KOPT-K1 (cell line): Measurements from ENCODE around the gene TIMM50.

Experiments
- H3K27ac ChIP-seq: fragments of 200-600 bp; sonication (generic); 2 replicates; pipeline ENCODE4 v1.5.1; 2016; ENCODE audit warnings: antibody characterized with exemption, mild to moderate bottlenecking, low read depth, low read length; ENCODE audit not compliant: poor library complexity, severe bottlenecking
- H3K36me3 ChIP-seq: fragments of 200-600 bp; sonication (generic); 2 replicates; pipeline ENCODE4 v1.5.1; 2017; ENCODE audit warnings: antibody characterized with exemption, mild to moderate bottlenecking, low read length, moderate library complexity; ENCODE audit not compliant: insufficient read depth
- H3K9me3 ChIP-seq: fragments of 200-600 bp; sonication (generic); 2 replicates; pipeline ENCODE4 v1.5.1; 2017; ENCODE audit warnings: antibody characterized with exemption, low read length, mild to moderate bottlenecking; ENCODE audit not compliant: insufficient read depth, poor library complexity, severe bottlenecking

Gene TIMM50

DNA sequence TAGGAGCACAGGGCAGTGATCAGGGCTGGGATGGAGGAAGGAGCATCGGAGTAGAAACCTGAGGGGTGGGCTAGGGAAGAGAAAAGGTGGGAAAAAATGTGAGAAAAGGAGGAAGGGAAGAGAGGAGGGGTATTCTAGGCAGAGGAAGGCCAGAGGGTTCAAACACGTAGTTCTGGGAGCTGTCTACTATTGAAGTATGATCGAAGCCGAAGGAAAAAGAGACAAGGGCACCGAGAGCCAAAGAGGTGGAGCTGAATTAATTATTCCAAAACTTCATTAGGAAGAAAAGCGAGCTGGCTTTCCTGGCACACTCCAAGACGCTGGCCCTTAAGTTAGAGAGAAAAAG lies 25.9 kb downstream of the TIMM50 start:
- Histone ChIP-seq H3K27ac (no peak overlapping the region), H3K36me3 (no peaks in the 10 kb centered on the region)

DNA sequence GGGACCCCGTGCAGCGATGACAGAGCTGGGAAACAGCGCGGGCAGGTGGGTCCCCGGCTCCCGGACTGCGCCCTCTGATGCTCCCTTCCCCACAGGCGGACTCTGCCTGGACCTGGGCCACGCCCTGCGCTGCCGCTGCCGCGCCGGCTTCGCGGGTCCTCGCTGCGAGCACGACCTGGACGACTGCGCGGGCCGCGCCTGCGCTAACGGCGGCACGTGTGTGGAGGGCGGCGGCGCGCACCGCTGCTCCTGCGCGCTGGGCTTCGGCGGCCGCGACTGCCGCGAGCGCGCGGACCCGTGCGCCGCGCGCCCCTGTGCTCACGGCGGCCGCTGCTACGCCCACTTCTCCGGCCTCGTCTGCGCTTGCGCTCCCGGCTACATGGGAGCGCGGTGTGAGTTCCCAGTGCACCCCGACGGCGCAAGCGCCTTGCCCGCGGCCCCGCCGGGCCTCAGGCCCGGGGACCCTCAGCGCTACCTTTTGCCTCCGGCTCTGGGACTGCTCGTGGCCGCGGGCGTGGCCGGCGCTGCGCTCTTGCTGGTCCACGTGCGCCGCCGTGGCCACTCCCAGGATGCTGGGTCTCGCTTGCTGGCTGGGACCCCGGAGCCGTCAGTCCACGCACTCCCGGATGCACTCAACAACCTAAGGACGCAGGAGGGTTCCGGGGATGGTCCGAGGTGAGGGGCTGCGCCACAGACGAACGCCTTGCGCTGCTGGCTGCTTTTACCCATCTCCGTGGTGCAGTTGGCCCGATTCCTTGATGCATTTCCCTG lies 26.5 kb downstream of the TIMM50 start:
- Histone ChIP-seq H3K9me3 (no peaks in the 10 kb centered on the region), H3K36me3 (no peaks in the 10 kb centered on the region), H3K27ac (peak overlapping the region; percentile 23)

More for the DNA sequence above, 25.9 kb downstream of the TIMM50 start:
- H3K9me3 ChIP-seq = no peaks in the 10 kb centered on the region

DNA sequence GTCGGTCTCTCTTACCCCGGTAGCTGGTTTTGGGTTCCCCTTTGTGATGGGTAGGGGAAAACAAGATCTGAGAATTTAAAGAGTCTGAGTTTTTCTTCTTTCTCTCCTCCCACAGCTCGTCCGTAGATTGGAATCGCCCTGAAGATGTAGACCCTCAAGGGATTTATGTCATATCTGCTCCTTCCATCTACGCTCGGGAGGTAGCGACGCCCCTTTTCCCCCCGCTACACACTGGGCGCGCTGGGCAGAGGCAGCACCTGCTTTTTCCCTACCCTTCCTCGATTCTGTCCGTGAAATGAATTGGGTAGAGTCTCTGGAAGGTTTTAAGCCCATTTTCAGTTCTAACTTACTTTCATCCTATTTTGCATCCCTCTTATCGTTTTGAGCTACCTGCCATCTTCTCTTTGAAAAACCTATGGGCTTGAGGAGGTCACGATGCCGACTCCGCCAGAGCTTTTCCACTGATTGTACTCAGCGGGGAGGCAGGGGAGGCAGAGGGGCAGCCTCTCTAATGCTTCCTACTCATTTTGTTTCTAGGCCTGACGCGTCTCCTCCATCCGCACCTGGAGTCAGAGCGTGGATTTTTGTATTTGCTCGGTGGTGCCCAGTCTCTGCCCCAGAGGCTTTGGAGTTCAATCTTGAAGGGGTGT lies 27.2 kb downstream of the TIMM50 start:
- Histone ChIP-seq H3K9me3 (no peaks in the 10 kb centered on the region), H3K27ac (no peak overlapping the region), H3K36me3 (no peaks in the 10 kb centered on the region)

DNA sequence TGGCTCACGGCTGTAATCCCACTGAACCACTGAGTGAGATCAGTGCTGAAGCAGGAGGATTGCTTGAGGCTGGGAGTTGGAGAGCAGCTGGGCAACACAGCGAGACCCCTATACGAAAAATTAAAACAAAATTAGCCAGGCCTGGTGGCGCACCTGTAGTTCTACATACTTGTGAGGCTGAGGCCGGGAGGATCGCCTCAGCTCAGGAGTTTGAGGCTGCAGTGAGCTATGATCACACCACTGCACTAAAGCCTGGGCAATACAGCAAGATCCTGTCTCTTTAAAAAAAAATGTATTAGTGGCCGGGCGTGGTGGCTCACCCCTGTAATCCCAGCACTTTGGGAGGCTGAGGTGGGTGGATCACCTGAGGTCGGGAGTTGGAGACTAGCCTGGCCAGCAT lies 28.0 kb downstream of the TIMM50 start:
- H3K9me3 ChIP-seq = no peaks in the 10 kb centered on the region
- H3K27ac ChIP-seq = no peak overlapping the region
- no peaks in the 10 kb centered on the region for H3K36me3 ChIP-seq

DNA sequence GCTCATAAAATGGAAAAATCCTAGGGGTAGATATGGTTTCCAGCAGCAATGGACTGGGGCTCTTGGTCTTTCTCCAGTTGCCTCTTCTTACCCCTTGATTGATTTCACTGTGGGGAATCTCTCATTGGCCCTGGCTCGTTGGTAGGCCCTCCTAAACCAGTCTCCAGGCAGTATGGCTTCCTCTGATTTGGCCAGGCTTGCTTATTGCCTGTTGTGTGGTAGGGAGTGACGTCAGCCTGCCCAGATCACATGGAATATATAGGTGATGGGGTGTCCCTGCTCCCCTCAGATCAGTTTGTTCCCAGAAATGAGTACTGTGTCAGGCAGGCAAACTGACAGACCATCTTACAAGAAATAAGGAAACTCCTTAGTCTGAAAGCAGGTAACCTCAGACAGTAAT lies 28.6 kb downstream of the TIMM50 start:
- no peak overlapping the region for H3K27ac ChIP-seq
- no peaks in the 10 kb centered on the region for H3K36me3 ChIP-seq
- H3K9me3 ChIP-seq = no peaks in the 10 kb centered on the region

DNA sequence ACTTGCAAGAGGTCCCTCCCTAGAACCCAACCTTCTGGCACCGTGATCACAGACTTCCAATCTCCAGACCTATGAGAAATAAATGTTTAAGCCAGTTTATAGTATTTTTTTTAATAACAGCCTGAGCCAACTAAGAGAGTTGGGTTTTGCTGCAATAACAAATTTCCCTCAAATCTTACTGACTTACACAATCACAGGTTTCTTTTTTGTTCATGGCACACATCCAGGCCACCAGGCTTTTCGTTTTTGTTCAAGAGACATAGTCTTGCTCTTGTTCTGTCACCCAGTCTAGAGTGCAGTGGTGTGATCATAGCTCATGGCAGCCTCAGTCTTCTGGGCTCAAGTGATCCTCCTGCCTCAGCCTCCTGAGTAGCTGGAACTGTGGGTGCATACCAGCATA lies 32.4 kb downstream of the TIMM50 start:
- Histone ChIP-seq H3K9me3 (no peaks in the 10 kb centered on the region), H3K27ac (no peak overlapping the region), H3K36me3 (no peaks in the 10 kb centered on the region)

DNA sequence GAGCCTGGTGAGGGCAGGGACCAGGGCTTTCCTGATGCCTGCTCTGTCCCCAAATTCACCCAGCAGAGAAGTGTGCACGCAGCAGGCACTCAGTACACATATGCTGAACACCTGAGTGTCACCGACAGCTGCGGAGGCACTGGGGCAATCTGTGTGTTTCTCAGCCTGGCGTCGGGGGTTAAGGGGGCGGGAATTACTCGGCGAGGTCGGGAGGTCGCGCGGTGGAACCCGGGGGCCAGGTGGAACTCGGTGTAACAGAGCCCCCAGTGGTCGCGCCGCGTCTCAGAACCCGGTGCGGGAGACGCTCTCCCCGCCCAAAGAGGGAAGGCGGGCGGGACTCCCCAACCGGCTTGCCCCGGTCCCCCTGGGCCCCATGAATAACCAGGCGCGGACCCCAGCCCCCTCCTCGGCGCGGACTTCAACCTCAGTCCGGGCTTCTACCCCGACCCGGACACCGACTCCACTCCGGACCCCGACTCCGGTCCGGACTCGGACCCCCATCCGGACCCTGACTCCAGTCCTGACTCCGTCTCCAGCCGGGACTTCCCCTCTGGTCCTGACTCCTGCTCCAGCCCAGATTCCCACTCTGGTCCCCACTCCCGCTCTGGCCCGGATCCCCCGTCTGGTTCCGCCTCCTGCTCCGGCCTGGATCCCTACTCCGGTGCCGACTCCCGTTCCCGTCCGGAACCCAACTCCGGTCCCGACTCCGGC lies 34.4 kb downstream of the TIMM50 start, which contains the start of gene SELENOV:
SELENOV (plus strand) TSS at position 300 of the 711 bp plus-strand sequence; CDS start at position 374, 74 bp downstream.
- Histone ChIP-seq H3K9me3 (no peaks in the 10 kb centered on the region), H3K27ac (no peak within 1 kb of the TSS), H3K36me3 (no peaks in the 10 kb centered on the region)

DNA sequence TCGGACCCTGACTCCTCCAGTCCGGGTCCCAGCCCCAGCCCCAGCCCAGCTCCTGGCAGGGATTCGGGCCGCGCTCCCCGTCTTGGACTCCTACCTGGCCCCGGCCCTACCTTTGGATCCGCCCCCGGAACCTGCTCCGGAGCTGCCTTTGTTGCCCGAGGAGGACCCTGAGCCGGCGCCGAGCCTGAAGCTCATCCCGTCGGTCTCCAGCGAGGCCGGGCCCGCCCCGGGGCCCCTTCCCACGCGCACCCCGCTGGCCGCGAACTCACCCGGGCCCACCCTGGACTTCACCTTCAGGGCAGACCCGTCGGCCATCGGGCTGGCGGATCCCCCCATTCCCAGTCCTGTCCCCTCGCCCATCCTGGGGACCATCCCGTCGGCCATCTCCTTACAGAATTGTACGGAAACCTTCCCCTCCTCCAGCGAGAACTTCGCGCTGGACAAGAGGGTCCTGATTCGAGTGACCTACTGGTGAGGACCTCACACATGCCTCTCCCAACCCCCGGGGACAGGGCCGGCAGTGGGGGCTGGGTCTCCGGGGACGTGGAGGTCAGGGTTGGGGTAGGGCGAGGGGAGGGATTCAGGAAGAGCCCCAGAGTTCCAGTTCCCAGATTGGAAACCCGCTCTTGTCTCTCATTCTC lies 35.0 kb downstream of the TIMM50 start:
- Histone ChIP-seq H3K27ac (no peak overlapping the region), H3K36me3 (no peaks in the 10 kb centered on the region), H3K9me3 (no peaks in the 10 kb centered on the region)

DNA sequence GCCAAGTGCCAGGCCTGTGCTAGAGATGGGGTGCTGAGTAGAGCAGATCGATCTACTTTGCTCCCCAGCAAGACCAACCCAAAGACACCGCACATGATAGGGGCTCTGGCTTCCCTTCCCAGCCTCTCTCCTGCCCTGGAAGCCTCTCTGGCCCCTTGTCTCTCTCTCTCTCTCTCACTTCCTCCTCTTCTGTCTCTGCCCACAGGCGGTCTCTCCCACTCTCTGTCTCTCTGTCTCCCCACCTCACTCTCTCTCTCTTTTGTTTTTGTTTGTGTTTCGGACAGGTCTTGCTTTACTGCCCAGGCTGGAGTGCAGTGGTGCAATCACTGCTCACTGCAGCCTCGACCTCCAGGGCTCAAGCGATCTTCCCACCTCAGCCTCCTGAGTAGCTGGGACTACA lies 35.6 kb downstream of the TIMM50 start:
- Histone ChIP-seq H3K36me3 (no peaks in the 10 kb centered on the region), H3K9me3 (no peaks in the 10 kb centered on the region), H3K27ac (no peak overlapping the region)

DNA sequence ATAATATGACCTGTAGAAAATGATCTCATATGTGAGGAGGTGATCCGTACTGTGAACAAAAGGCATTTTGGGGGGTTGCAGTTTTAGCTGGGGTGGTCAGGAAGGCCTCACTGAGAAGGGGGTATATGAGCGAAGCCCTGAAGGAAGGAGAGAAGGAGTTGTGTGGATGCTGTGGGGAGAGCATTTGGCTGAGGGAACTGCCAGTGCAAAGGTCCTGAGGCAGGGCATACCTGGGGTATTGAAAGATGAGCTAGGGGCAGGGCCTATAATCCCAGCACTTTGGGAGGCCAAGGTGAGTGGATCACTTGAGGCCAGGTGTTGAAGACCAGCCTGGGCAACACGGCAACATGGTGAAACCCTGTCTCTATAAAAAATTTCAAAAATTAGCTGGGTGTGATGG lies 36.8 kb downstream of the TIMM50 start:
- H3K9me3 ChIP-seq = no peaks in the 10 kb centered on the region
- H3K27ac ChIP-seq = no peak overlapping the region
- no peaks in the 10 kb centered on the region for H3K36me3 ChIP-seq

DNA sequence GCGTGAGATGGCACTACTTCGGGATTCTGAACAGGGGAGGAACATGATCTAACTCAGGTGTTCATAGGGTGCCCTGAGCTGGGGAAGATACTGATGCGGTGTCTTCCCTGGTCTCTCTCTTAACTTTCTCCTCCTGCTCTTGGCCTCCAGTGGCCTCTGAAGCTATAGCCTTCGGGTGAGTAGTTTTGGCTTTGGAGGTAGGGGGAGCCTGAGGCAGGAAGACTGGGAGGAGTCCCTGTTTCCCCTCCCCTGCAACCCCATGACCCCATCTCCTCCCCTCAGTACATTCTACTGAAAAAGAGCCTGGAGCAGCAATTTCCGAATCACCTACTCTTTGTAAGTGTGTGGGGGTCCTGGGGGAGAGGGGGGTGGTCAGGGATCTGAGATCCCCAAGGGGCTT lies 37.8 kb downstream of the TIMM50 start:
- no peaks in the 10 kb centered on the region for H3K9me3 ChIP-seq
- no peak overlapping the region for H3K27ac ChIP-seq
- H3K36me3 ChIP-seq = no peaks in the 10 kb centered on the region

DNA sequence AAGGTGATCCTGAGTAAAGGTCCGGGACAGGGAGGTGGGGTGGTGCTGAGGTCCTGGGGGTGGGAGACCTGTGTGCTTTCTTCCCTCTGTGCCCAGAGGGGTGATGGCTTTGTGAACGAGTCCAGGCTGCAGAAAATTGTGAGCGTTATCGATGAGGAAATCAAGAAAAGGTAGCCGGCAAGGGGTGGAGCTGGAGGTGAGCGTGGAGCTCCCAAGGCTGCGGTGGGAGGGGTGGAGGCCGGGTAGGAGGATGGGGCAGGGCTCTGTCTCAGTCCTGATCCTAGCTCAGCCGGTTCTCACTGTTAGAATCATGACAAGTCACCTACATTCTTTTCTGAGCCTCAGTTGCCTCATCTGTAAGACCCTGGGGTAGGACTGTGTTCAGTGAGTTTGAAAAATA lies 38.3 kb downstream of the TIMM50 start:
- no peak overlapping the region for H3K27ac ChIP-seq
- no peaks in the 10 kb centered on the region for H3K9me3 ChIP-seq
- H3K36me3 ChIP-seq = no peaks in the 10 kb centered on the region

DNA sequence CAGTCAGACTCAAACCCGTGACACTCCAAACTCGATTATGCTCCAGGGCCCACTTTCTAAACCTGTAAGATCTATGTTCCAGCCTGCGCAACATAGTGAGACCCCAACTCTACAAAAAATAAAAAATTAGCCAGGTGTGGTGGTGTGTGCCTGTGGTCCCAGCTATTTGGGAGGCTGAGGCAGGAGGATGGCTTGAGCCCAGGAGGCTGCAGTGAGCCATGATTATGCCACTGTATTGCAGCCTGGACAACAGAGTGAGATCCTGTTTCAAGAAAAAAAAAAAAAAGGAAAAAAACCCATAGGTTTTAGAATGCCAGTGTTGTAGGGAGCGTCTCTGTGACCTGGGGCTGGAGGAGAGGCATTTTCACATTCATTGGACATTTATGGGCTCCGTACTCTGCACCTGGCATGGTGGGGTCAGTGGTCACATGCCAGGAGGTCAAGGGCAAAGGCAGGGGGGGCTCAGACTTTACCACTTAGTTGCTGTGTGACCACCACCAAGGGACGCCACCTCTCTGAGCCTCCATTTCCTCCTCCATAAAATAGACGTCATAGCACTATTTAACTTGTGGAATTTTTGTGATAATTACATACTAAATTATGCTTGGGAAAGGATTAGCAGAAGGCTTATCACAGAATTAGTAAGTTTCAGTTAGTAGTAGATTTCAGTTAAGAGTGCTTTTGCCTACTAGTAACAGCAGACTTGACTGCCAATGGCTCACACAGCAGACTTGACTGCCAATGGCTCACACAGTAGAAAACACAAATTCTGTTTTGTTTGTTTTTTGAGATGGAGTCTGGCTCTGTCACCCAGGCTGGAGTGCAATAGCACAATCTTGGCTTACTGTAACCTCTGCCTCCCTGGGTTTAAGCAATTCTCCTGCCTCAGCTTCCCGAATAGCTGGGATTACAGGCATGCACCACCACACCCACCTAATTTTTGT lies 40.2 kb downstream of the TIMM50 start:
- no peaks in the 10 kb centered on the region for H3K36me3 ChIP-seq
- no peak overlapping the region for H3K27ac ChIP-seq

DNA sequence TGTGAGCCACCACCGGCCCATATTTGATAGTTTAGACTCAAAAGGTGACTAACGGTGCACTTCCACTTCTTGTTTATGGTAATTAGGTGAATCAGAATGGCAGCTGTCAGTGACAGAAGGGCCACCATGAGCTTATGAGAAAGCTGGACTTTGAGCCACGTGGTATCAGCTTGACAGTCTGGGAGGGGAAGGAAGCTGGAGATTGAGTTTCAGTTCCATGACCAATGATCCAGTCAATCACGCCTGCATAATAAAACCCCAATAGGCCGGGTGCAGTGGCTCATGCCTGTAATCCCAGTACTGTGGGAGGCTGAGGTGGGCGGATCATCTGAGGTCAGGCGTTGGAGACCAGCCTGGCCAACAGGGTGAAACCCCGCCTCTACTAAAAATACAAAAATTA lies 43.9 kb downstream of the TIMM50 start:
- Histone ChIP-seq H3K9me3 (no peaks in the 10 kb centered on the region), H3K27ac (no peak overlapping the region), H3K36me3 (0 out of 2 replicates have a peak, but pooled peaks cover 2% of the 10 kb centered on the region)

More for the DNA sequence above, 40.2 kb downstream of the TIMM50 start:
- H3K9me3 ChIP-seq = no peaks in the 10 kb centered on the region
